GM12873 (cell line): ENCODE measurements around the gene ALK.

Source experiments
- CTCF ChIP-seq: IDR thresholded peaks from 2 replicates; pipeline ENCODE4 v1.5.1; 2012; ENCODE audit warnings: low read depth, mild to moderate bottlenecking, moderate library complexity, low read length, control low read depth; ENCODE audit not compliant: insufficient read depth; ENCODE audit errors: missing control alignments

Gene ALK

GRCh38 chr2:29159125-29159524 is 762.3 kb downstream of the ALK start:
- no peak for TF ChIP-seq CTCF

GRCh38 chr2:29157131-29157530 is 764.3 kb downstream of the ALK start:
- no peak for TF ChIP-seq CTCF

GRCh38 chr2:29155578-29155977 is 765.8 kb downstream of the ALK start:
- TF ChIP-seq CTCF = no peak

- TF ChIP-seq CTCF = no peak
Measured at GRCh38 chr2:29154610-29155009, 766.8 kb downstream of the ALK start.

- TF ChIP-seq CTCF = no peak
Measured at GRCh38 chr2:29147963-29148362, 773.4 kb downstream of the ALK start.

- no peak for TF ChIP-seq CTCF
Measured at GRCh38 chr2:29146197-29146596, 775.2 kb downstream of the ALK start.

- no peak for TF ChIP-seq CTCF
Measured at GRCh38 chr2:29143657-29144056, 777.7 kb downstream of the ALK start.
